ENCODE results near the gene GARIN3. TPM values are rescaled to one million over a fixed set of nuclear protein-coding genes. Genes with fewer than 3 reads are reported as not detected.

Gene GARIN3
- total and polyA plus RNA-seq, 2 donors (not counting 3 experiments of a cell fraction or from before 2014, with no cell fraction given), result not detected

DNA sequence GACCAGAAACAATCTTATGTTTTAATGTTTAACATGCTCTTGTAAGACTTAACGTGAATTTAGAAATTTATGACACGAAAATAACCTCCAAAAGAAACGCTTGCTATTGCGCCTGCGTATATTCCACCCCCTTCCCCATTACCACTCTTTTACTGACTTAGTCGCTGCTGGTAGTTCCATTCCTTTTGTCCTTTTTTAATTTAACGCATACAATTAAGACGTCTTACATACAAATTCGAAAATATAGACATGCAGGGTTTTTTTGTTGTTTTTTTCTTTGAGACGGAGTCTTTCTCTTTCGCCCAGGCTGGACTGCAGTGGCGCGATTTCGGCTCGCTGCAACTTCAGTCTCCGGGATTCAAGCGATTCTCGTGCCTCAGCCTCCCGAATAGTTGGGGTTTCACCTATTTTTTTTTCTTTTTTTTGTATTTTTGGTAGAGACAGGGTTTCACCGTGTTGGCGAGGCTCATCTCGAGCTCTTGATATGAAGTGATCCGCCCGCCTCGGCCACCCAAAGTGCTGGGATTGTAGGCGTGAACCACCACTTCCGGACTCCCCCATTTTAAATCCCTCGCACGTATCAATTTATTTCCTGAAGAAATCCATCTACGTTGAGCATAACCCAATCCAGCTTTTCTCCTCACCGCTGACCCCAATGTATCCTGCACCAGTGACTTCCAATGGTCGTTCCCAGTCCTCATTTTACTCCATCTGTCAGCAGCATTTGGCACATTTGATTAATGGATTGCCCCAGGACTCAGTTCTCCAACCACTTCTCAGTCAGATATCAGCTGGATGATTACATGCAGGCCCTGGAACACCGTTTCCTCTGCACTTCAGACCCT lies 22.7 kb downstream of the GARIN3 start:
- Histone ChIP-seq H3K27ac (ENCODE audit: insufficient read depth, low read depth, low read length) (peak overlapping the region; percentile 79), H2AFZ (ENCODE audit: low read depth, low read length) (peak overlapping the region; percentile 90), H3K79me2 (ENCODE audit: control insufficient read depth, insufficient read depth, low read length) (peaks cover 20% of the 10 kb centered on the region), H3K27me3 (ENCODE audit: control insufficient read depth in 2 of 2, insufficient read depth in 2 of 2, low read length in 2 of 2) (no peaks in the 10 kb centered on the region), H3K9ac (replicated peaks; ENCODE audit: extremely low read depth, insufficient read depth, low read length) (peak overlapping the region; percentile 87), H3K4me1 (ENCODE audit: control insufficient read depth, extremely low read depth, insufficient read depth, low read length) (peaks cover 6% of the 10 kb centered on the region), H3K9me3 (replicated peaks; ENCODE audit: control insufficient read depth, insufficient read depth, low read length) (no peaks in the 10 kb centered on the region), H3K36me3 (ENCODE audit: control insufficient read depth in 2 of 2, extremely low read depth in 1 of 2, insufficient read depth in 2 of 2, low read length in 2 of 2) (no peaks in the 10 kb centered on the region), H3K4me2 (ENCODE audit: insufficient read depth, low read length) (peak overlapping the region; percentile 96), H3K9me1 (replicated peaks; ENCODE audit: control insufficient read depth, extremely low read depth, insufficient read depth, low read length) (no peaks in the 10 kb centered on the region), H3K4me3 (replicated peaks in 1 of 3; ENCODE audit: insufficient read depth in 1 of 3, low read depth in 1 of 3, low read length in 3 of 3) (peak overlapping the region; percentile 77 to 90 (median 79)), H4K20me1 (replicated peaks; ENCODE audit: control insufficient read depth, extremely low read depth, insufficient read depth, low read length) (no peaks in the 10 kb centered on the region)
- intact Hi-C loops (cut with micrococcal nuclease), result loop anchor here (5.0 kb wide), 2 partner anchors 124 to 589 kb away; partner anchors contain the start of genes CYFIP2 and THG1L
- POLR2A ChIA-PET, result interaction anchor here (0.8 kb wide), 1 partner anchor 11 kb away, joined by 3 read pairs; no protein-coding TSS in a partner anchor
- no peak for DNase-seq (ENCODE audit: low read depth, low spot score)
- no peak for TF ChIP-seq GATA2 (IDR thresholded peaks at IDR 0.05; ENCODE audit: insufficient read depth, insufficient read length, low read depth, low read length)
- peak; percentile 14 for TF ChIP-seq POLR2AphosphoS5 (IDR thresholded peaks at IDR 0.05; ENCODE audit: insufficient read depth, low read depth, low read length)
- no peak for TF ChIP-seq EZH2 (IDR thresholded peaks at IDR 0.05; ENCODE audit: borderline replicate concordance, low read depth, low read length, severe bottlenecking)
- CTCF ChIA-PET, result interaction anchor here (2.6 kb wide), 1 partner anchor 11 kb away, joined by 13 read pairs; no protein-coding TSS in a partner anchor
- dilution Hi-C loops (cut with MboI; ENCODE audit: extremely low pct_ligation_motif_present, low sequenced_read_pairs), result no loop called here
- TSS peak; percentile 91 for BruUV-seq (replicated peaks)
- FAIRE-seq, result peak; percentile 59
